Kidney epithelial cell (primary cell): ENCODE results near the gene VPS9D1. TPM values are rescaled to one million over a fixed set of nuclear protein-coding genes. Genes with fewer than 3 reads are reported as not detected.
"Not testable (repeated sequence)": the region's sequence is repeated elsewhere in the genome, so short reads cannot be mapped to it uniquely, and the experiment has no call there.

ENCODE experiments used
- DNase-seq: peaks from one replicate; pipeline ENCODE4 v3.0.0-alpha.2; 2010; ENCODE audit warnings: low read depth
- H3K27me3 ChIP-seq: 2 replicates; pipeline ENCODE4 v1.6.0; 2011; ENCODE audit warnings: low read length; ENCODE audit not compliant: control insufficient read depth, insufficient read depth
- H3K36me3 ChIP-seq: 2 replicates; pipeline ENCODE4 v1.5.1; 2011; ENCODE audit warnings: low read length; ENCODE audit not compliant: control insufficient read depth, insufficient read depth
- H3K4me3 ChIP-seq: 2 replicates; pipeline ENCODE4 v1.5.1; 2011; ENCODE audit warnings: low read depth, mild to moderate bottlenecking, control low read depth, low read length
- CTCF ChIP-seq: IDR thresholded peaks from 2 replicates; pipeline ENCODE4 v1.5.1; 2011; ENCODE audit warnings: mild to moderate bottlenecking, moderate library complexity, low read length, control low read depth, inconsistent platforms; ENCODE audit not compliant: insufficient read depth, poor library complexity, severe bottlenecking
- total RNA-seq: library from RNA; depleted of rRNA; stranded (reverse); fragments of >200 nt; gene quantifications from 2 replicates; pipeline ENCODE4 v1.2.3, GENCODE V29; 2015

The VPS9D1 gene
- total RNA-seq, 1 donor from 2014 or later = 9.3 TPM

GRCh38 chr16:89693931-89694783 is 26.5 kb downstream of the VPS9D1 start:
- TF ChIP-seq CTCF = no peak
- Histone ChIP-seq H3K4me3 (no peak overlapping the region), H3K27me3 (no peaks in the 10 kb centered on the region), H3K36me3 (peaks cover 1% of the 10 kb centered on the region)
- no peak for DNase-seq

- Histone ChIP-seq H3K4me3 (no peak overlapping the region), H3K36me3 (peaks cover 1% of the 10 kb centered on the region), H3K27me3 (no peaks in the 10 kb centered on the region)
- no peak for DNase-seq
- no peak for TF ChIP-seq CTCF
Measured at GRCh38 chr16:89693289-89693731, 27.4 kb downstream of the VPS9D1 start.

GRCh38 chr16:89691986-89692569 is 28.6 kb downstream of the VPS9D1 start:
- no peaks in the 10 kb centered on the region for H3K27me3 ChIP-seq
- H3K4me3 ChIP-seq = no peak overlapping the region
- no peak for TF ChIP-seq CTCF
- no peak for DNase-seq
- peaks cover 1% of the 10 kb centered on the region for H3K36me3 ChIP-seq

GRCh38 chr16:89691231-89691985 is 29.3 kb downstream of the VPS9D1 start:
- Histone ChIP-seq H3K36me3 (peaks cover 1% of the 10 kb centered on the region), H3K4me3 (no peak overlapping the region), H3K27me3 (no peaks in the 10 kb centered on the region)
- no peak for DNase-seq
- no peak for TF ChIP-seq CTCF

GRCh38 chr16:89690392-89690901 is 30.3 kb downstream of the VPS9D1 start:
- no peak for TF ChIP-seq CTCF
- H3K4me3 ChIP-seq = no peak overlapping the region
- no peak for DNase-seq
- no peaks in the 10 kb centered on the region for H3K27me3 ChIP-seq
- H3K36me3 ChIP-seq = peaks cover 1% of the 10 kb centered on the region

- H3K36me3 ChIP-seq, H3K4me3 ChIP-seq, H3K27me3 ChIP-seq, DNase-seq: not testable (repeated sequence)
Measured at GRCh38 chr16:89689621-89690020, 31.1 kb downstream of the VPS9D1 start.
